NT2/D1 (cell line): Measurements from ENCODE around the gene MCUR1.
"Not testable (repeated sequence)": the region's sequence is repeated elsewhere in the genome, so short reads cannot be mapped to it uniquely, and the experiment has no call there.

Source experiments
- DNase-seq: peaks from one replicate; pipeline ENCODE4 v3.0.0-alpha.2; 2011; ENCODE audit warnings: low read depth, low spot score
- H3K27me3 ChIP-seq: 2 replicates; pipeline ENCODE4 v1.6.0; 2011; ENCODE audit warnings: mild to moderate bottlenecking; ENCODE audit not compliant: insufficient read length, insufficient read depth
- H3K36me3 ChIP-seq: 2 replicates; pipeline ENCODE4 v1.6.1; 2011; ENCODE audit warnings: mild to moderate bottlenecking, low read length, mixed read lengths; ENCODE audit not compliant: insufficient read depth, insufficient read length
- H3K4me1 ChIP-seq: 2 replicates; pipeline ENCODE4 v1.5.1; 2011; ENCODE audit not compliant: insufficient read depth, insufficient read length
- H3K4me3 ChIP-seq: 2 replicates; pipeline ENCODE4 v1.5.1; 2011; ENCODE audit warnings: low read depth; ENCODE audit not compliant: insufficient read length
- H3K9ac ChIP-seq: 2 replicates; pipeline ENCODE4 v1.6.0; 2011; ENCODE audit warnings: low read depth; ENCODE audit not compliant: insufficient read length
- H3K9me3 ChIP-seq: 2 replicates; pipeline ENCODE4 v1.5.1; 2011; ENCODE audit warnings: mild to moderate bottlenecking, low read length; ENCODE audit not compliant: insufficient read depth
- SUZ12 ChIP-seq: IDR thresholded peaks from 2 replicates; pipeline ENCODE4 v1.6.1; 2011; ENCODE audit not compliant: insufficient read length, insufficient read depth; ENCODE audit errors: extremely low read depth
- YY1 ChIP-seq: IDR thresholded peaks from 2 replicates; pipeline ENCODE4 v1.6.1; 2011; ENCODE audit not compliant: insufficient read length, insufficient read depth
- ZNF274 ChIP-seq: IDR thresholded peaks from 2 replicates; pipeline ENCODE4 v1.6.1; 2011; ENCODE audit warnings: mild to moderate bottlenecking, low read depth, low read length

MCUR1 gene

GRCh38 chr6:13838616-13839015 lies 24.3 kb upstream of the MCUR1 start:
- Histone ChIP-seq H3K4me3 (no peak overlapping the region), H3K27me3 (no peaks in the 10 kb centered on the region), H3K9me3 (no peaks in the 10 kb centered on the region), H3K36me3 (no peaks in the 10 kb centered on the region), H3K9ac (no peak overlapping the region), H3K4me1 (no peaks in the 10 kb centered on the region)
- no peak for DNase-seq
- TF ChIP-seq YY1 (no peak), SUZ12 (no peak), ZNF274 (no peak)

- H3K36me3 ChIP-seq, result no peaks in the 10 kb centered on the region
Measured at GRCh38 chr6:13836170-13836569, 21.8 kb upstream of the MCUR1 start.

GRCh38 chr6:13834790-13835189 lies 20.4 kb upstream of the MCUR1 start:
- H3K9ac ChIP-seq, result no peak overlapping the region
- H3K4me3 ChIP-seq, result no peak overlapping the region
- no peaks in the 10 kb centered on the region for H3K36me3 ChIP-seq
- no peaks in the 10 kb centered on the region for H3K4me1 ChIP-seq
- no peaks in the 10 kb centered on the region for H3K27me3 ChIP-seq
- no peak for DNase-seq
- TF ChIP-seq SUZ12, result no peak
- H3K9me3 ChIP-seq, result no peaks in the 10 kb centered on the region

More at GRCh38 chr6:13836170-13836569, 21.8 kb upstream of the MCUR1 start:
- Histone ChIP-seq H3K4me1 (no peaks in the 10 kb centered on the region), H3K27me3 (no peaks in the 10 kb centered on the region), H3K4me3 (no peak overlapping the region), H3K9me3 (no peaks in the 10 kb centered on the region), H3K9ac (no peak overlapping the region)
- no peak for TF ChIP-seq ZNF274
- TF ChIP-seq YY1, result no peak
- no peak for TF ChIP-seq SUZ12
- no peak for DNase-seq

GRCh38 chr6:13834018-13834417 lies 19.7 kb upstream of the MCUR1 start:
- not testable (repeated sequence) for H3K9ac ChIP-seq, H3K36me3 ChIP-seq, H3K9me3 ChIP-seq, H3K4me3 ChIP-seq, DNase-seq, H3K27me3 ChIP-seq, H3K4me1 ChIP-seq

- no peak overlapping the region for H3K9ac ChIP-seq
- H3K4me1 ChIP-seq, result no peaks in the 10 kb centered on the region
- TF ChIP-seq ZNF274, result no peak
- TF ChIP-seq YY1, result no peak
- no peak for TF ChIP-seq SUZ12
- no peaks in the 10 kb centered on the region for H3K27me3 ChIP-seq
- H3K36me3 ChIP-seq, result no peaks in the 10 kb centered on the region
- H3K4me3 ChIP-seq, result no peak overlapping the region
- H3K9me3 ChIP-seq, result no peaks in the 10 kb centered on the region
- DNase-seq, result no peak
Measured at GRCh38 chr6:13832778-13833177, 18.4 kb upstream of the MCUR1 start.

- no peaks in the 10 kb centered on the region for H3K27me3 ChIP-seq
- DNase-seq, result no peak
- no peak for TF ChIP-seq SUZ12
- TF ChIP-seq YY1, result no peak
- TF ChIP-seq ZNF274, result no peak
- H3K36me3 ChIP-seq, result no peaks in the 10 kb centered on the region
- no peak overlapping the region for H3K4me3 ChIP-seq
- no peaks in the 10 kb centered on the region for H3K4me1 ChIP-seq
- H3K9ac ChIP-seq, result no peak overlapping the region
- no peaks in the 10 kb centered on the region for H3K9me3 ChIP-seq
Measured at GRCh38 chr6:13831615-13832014, 17.3 kb upstream of the MCUR1 start.

GRCh38 chr6:13830803-13831202 lies 16.4 kb upstream of the MCUR1 start:
- DNase-seq, result no peak
- H3K27me3 ChIP-seq, result no peaks in the 10 kb centered on the region
- no peak overlapping the region for H3K4me3 ChIP-seq
- no peak for TF ChIP-seq YY1
- TF ChIP-seq ZNF274, result no peak
- no peak for TF ChIP-seq SUZ12
- no peaks in the 10 kb centered on the region for H3K4me1 ChIP-seq
- H3K36me3 ChIP-seq, result no peaks in the 10 kb centered on the region
- H3K9ac ChIP-seq, result no peak overlapping the region
- no peaks in the 10 kb centered on the region for H3K9me3 ChIP-seq

- H3K36me3 ChIP-seq, H3K4me1 ChIP-seq, DNase-seq, H3K4me3 ChIP-seq, H3K9me3 ChIP-seq, H3K9ac ChIP-seq, H3K27me3 ChIP-seq: not testable (repeated sequence)
Measured at GRCh38 chr6:13829419-13829818, 15.1 kb upstream of the MCUR1 start.

- not testable (repeated sequence) for H3K4me3 ChIP-seq, H3K9me3 ChIP-seq, H3K27me3 ChIP-seq, H3K9ac ChIP-seq, DNase-seq, H3K36me3 ChIP-seq, H3K4me1 ChIP-seq
Measured at GRCh38 chr6:13828656-13829301, 14.4 kb upstream of the MCUR1 start.
